GM12864 (cell line): ENCODE data around the gene CRIM1.

Experiments
- DNase-seq: peaks from one replicate; pipeline ENCODE4 v3.0.0-alpha.2; 2011; ENCODE audit warnings: low read depth
- H3K4me3 ChIP-seq: 2 replicates; pipeline ENCODE4 v1.5.1; 2011; ENCODE audit warnings: mild to moderate bottlenecking, low read depth, low read length, control low read depth
- CTCF ChIP-seq: IDR thresholded peaks from 2 replicates; pipeline ENCODE4 v1.5.1; 2011; ENCODE audit warnings: low read depth, mild to moderate bottlenecking, moderate library complexity, low read length, control low read depth, inconsistent platforms; ENCODE audit errors: missing control alignments

Gene CRIM1

GRCh38 chr2:36481709-36482108, 126.1 kb downstream of the CRIM1 start:
- no peak for TF ChIP-seq CTCF
- DNase-seq = no peak
- no peak overlapping the region for H3K4me3 ChIP-seq

GRCh38 chr2:36482576-36483214, 127.1 kb downstream of the CRIM1 start:
- no peak for TF ChIP-seq CTCF
- no peak for DNase-seq
- no peak overlapping the region for H3K4me3 ChIP-seq

- DNase-seq = no peak
- TF ChIP-seq CTCF = no peak
- H3K4me3 ChIP-seq = no peak overlapping the region
Observed at GRCh38 chr2:36483290-36483689, 127.7 kb downstream of the CRIM1 start.

GRCh38 chr2:36484454-36484853, 128.9 kb downstream of the CRIM1 start:
- DNase-seq = no peak
- TF ChIP-seq CTCF = no peak
- no peak overlapping the region for H3K4me3 ChIP-seq

- H3K4me3 ChIP-seq = no peak overlapping the region
- no peak for TF ChIP-seq CTCF
- no peak for DNase-seq
Observed at GRCh38 chr2:36485521-36485920, 129.9 kb downstream of the CRIM1 start.

- TF ChIP-seq CTCF = no peak
- DNase-seq = no peak
- no peak overlapping the region for H3K4me3 ChIP-seq
Observed at GRCh38 chr2:36486521-36487044, 131.0 kb downstream of the CRIM1 start.

GRCh38 chr2:36487947-36488346, 132.4 kb downstream of the CRIM1 start:
- H3K4me3 ChIP-seq = no peak overlapping the region
- DNase-seq = no peak
- no peak for TF ChIP-seq CTCF
